Ramos (cell line): ENCODE results near the gene EXOC6B.

Experiments
- in situ Hi-C: fragments of 300-500 bp; cut with MboI; formaldehyde crosslinking; loops from one replicate; pipeline ENCODE4 v1.14.3; 2022; ENCODE audit warnings: low sequenced_read_pairs; ENCODE audit not compliant: unreplicated experiment

The EXOC6B gene

GRCh38 chr2:72157871-72158771, 667.7 kb downstream of the EXOC6B start:
- in situ Hi-C loops, result loop anchor here (10.0 kb wide), 2 partner anchors 233 to 603 kb away; no protein-coding TSS in a partner anchor

DNA sequence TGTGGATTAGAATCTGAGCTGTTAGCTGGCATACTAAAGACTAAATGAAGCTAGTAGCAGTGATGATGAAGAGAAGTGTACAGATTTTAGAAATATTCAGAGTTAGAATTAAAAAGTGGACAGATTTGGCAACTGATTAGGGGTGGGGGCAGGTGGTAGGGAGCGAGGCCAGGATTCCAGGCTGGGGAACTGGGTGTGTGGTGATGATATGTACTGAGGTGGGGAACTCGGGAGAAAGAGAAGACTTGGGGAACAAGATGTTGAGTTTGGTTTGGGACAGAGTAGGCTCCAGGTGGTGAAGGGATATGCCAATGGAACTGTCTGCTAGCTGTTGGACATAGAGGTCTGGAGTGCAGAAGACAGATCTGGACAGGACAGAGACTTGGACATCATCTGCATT, 669.0 kb downstream of the EXOC6B start:
- in situ Hi-C loops, result loop anchor here (10.0 kb wide), 2 partner anchors 232 to 602 kb away; no protein-coding TSS in a partner anchor

GRCh38 chr2:72155737-72156136, 670.1 kb downstream of the EXOC6B start:
- in situ Hi-C loops, result loop anchor here (10.0 kb wide), 2 partner anchors 231 to 601 kb away; no protein-coding TSS in a partner anchor

GRCh38 chr2:72155151-72155550, 670.7 kb downstream of the EXOC6B start:
- in situ Hi-C loops, result loop anchor here (10.0 kb wide), 2 partner anchors 230 to 600 kb away; no protein-coding TSS in a partner anchor

DNA sequence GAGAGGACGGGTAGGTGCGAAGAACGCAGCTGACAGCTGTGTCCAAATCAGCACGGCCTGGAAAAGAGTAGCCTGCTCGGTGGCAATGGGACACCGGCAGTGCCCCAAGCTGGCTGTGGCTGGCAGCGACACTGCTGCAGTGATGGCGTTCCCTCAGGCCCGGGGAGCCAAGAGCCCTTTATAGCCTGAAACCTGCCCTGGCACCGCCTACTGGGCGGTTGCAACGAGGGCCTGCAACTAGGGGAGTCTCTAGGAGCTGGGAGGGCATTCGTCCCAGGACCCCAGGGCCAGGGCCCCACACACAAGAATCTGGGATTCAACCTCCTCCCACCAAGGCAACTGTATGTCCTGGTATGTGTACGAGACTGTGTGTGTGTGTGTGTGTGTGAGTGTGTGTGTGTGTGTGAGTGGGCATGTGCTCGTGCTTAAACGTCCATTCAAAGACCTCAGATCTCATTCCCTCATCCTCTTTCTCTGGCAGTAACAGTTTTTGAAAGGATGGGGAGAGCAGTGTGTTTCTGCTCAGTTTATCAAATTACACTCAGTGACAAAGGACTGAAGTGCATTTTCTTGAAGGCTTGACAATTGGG, 671.4 kb downstream of the EXOC6B start:
- in situ Hi-C loops, result loop anchor here (10.0 kb wide), 2 partner anchors 230 to 600 kb away; no protein-coding TSS in a partner anchor

GRCh38 chr2:72153924-72154323, 671.9 kb downstream of the EXOC6B start:
- in situ Hi-C loops, result loop anchor here (10.0 kb wide), 2 partner anchors 229 to 599 kb away; no protein-coding TSS in a partner anchor

GRCh38 chr2:72153026-72153791, 672.6 kb downstream of the EXOC6B start:
- in situ Hi-C loops, result loop anchor here (10.0 kb wide), 2 partner anchors 228 to 598 kb away; no protein-coding TSS in a partner anchor

DNA sequence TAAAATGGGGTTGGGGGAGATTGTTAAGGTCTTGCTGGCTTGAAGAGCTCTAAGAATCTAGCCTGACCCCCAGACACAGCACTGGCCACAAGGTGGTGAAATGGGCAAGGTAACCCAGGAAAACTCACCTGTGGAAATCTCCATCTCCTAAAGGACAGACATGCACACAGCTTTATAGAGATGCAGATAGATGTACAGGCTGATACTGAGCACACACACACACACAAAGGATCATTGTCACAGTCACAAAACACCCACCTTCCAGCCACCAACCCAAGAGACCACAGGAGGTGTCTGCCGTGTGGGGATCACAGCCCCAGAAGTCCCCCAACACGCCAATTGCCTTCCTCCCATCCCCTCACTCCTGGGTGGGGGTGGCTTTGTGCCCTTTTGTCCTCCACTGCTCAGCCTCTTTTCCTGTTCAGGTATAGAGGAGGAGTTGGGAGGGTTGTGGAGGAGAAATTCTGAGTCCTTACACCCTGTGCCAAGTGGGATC, 674.9 kb downstream of the EXOC6B start:
- in situ Hi-C loops, result loop anchor here (10.0 kb wide), 2 partner anchors 226 to 596 kb away; no protein-coding TSS in a partner anchor

DNA sequence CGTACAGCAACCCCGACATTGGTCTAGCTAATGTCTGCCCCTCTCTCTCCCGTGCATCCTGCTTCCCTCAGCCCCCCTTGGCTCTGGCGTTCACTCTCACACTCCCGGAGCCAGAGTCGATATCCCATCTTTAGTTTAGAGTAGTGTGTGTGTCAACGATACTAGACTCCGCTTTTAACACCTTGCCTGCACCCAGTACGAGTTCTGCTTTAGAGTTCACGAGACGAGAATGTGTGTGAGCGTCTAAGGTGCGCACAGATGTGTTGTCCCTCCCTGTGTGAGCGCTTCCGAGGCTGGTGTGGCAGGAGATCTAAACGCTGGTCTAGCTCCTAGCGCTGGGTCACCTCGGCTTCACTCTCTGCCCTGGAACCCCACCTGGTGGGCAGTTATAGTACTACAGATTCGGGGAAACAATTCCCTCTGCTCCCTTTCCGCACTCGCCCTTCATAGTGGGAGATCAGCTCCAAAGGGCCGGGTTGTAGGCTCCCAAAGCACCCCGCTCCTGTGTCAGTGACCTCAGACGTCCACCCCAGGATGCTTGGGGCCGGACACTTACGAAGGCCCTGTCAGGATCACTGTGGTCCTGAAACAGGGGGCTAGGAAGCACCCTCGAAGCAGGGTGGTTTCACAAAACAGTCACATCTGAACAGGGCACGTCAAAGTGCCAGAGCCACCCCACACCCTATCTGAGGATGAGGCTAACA, 675.5 kb downstream of the EXOC6B start:
- in situ Hi-C loops, result loop anchor here (10.0 kb wide), 2 partner anchors 226 to 596 kb away; no protein-coding TSS in a partner anchor

GRCh38 chr2:72149556-72150156, 676.2 kb downstream of the EXOC6B start:
- in situ Hi-C loops, result loop anchor here (10.0 kb wide), 2 partner anchors 225 to 595 kb away; no protein-coding TSS in a partner anchor

DNA sequence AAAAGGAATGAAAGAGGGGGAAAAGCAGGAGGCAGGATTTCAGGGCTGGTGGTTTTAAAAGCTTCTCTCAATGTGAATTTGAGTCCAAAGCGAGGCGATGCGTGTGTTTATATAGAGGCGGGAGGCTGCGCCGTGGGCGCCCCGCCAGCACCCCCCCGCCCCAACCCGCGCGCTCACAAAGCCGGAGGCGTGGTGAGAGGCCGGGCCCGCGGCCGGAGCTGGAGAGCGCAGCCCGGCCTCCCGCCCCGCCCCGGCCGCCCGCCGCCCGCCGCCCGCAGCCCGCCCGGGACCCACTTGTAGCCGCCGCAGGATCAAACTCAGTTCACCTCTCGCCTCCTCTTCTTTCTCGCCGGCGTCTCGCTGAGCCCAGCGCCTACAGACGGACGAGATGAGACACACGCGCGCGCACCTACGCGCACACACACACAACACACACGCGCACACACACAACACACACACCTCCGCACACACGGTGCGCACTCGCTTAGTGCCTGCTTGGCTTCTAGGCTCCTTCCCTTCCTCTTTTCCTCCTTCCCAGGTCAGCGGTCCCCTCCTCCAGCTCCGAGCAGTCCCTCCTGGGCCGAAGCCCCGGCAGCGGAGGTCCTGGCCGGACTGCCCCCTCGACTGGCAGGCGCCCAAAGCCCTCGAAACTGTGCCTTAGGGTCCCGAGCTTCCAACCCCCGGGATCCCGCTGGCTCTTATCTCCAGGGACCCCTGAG, 676.8 kb downstream of the EXOC6B start:
- in situ Hi-C loops, result no loop called here

GRCh38 chr2:72148003-72148836, 677.6 kb downstream of the EXOC6B start:
- in situ Hi-C loops, result no loop called here

DNA sequence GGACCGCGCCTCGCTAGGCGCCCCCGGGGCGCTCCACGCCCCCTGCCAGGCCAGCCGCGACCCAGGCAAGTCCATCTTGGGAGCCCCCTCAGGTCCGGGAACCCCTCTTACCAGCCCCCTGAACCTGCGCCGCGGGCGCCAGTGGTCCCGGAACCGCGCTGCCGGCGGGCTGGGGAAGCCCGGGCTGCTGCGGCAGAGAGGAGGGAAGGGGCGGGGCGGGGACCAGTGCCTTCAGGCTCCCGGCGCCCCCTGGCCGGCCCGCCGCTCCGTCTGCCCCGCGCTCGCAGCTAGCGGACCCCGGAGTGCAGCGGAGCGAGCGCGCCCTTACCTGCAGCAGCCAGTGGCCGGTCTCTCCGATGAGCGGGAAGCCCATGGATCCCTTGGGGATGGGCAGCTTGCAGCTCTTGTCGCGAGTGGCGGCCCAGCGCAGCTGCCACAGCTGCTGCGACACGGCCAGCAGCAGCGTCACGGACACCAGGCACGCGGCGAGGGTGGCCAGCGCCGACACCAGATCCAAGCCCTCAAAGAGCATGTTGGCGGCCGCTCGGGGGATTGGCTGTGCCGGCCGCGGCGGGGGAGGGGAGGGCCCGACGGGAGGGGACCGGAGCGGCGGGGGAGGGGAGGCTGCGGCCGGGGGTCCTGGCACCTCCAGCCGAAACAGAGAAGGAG, 678.4 kb downstream of the EXOC6B start, which contains the start of gene CYP26B1:
TSS of gene CYP26B1 (minus strand) at position 560 of the 669 bp plus-strand sequence. CDS start at position 532, 28 bp downstream.
- in situ Hi-C loops, result no loop called here

DNA sequence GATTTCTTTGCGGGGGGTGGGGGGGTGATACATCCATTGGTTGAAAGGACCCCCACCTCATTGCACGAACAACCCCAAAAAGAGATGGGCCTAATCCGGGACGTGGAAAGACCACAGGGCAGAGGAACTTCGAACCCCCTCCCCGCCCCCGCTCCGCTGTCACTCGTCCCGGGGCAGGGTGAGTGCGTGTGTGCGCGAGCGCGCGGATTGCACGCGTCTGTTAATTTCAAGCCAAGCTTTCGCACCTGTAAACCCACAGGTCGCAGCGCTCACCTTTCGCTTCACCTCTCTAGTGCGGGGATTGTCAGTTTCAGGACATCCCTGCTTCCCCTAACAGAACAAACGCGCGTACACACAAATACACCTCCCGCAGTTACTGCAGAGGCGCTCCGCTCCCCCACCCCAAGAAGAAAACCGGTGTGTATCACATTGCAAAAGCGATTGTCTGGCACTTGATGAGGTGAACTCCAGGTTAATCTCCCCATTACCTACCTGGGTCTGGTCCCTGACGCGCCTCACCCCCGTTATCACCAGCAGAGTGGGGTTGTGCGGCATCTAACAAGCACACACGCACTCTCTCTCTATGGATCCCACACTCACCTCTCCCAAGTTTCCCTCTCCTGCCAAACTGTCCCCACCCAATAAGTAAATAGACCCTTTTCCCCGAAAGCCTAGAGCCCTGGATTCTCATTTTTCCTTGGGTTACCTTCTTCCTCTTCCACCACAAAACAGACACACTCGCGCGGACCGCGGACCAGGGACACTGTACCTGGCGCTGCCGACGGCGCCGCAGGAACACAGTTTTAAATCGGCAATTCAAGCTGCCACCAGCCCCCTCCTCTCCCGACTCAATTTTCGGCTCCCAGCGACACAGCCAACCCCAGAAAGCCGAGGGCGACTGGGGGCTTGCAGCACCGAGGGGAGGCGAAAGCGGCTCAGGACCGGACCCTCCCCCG, 679.2 kb downstream of the EXOC6B start:
- in situ Hi-C loops, result no loop called here

GRCh38 chr2:72145658-72146329, 680.0 kb downstream of the EXOC6B start:
- in situ Hi-C loops, result no loop called here
